ENCODE data around the gene ASPHD2.

GRCh38 chr22:26463101-26463661 lies 34.1 kb downstream of the ASPHD2 start:
- TF ChIP-seq POLR2AphosphoS5 (IDR thresholded peaks at IDR 0.05; ENCODE audit: low read depth, low read length) (no peak), REST (IDR thresholded peaks at IDR 0.05; ENCODE audit: low read depth, low read length) (no peak)

Measured in SK-N-SH (cell line).